Spleen (tissue), 7 donors: ENCODE results near the gene UNC45B.

Experiments
- CTCF ChIP-seq, 11 experiments: fragments of 200-600 bp in 7 of 11; fragments of 450-650 bp in 4 of 11; sonication (generic) in 4 of 11; IDR thresholded peaks in 8 of 11; conservative IDR thresholded peaks in 3 of 11; 1 replicate in 7 of 11; 2 replicates in 4 of 11; pipeline versions ENCODE4 v1.4.0 to v1.8.0; 2016 to 2021; ENCODE audit warnings: antibody characterized with exemption in 11 of 11, inconsistent platforms in 4 of 11, mild to moderate bottlenecking in 1 of 11
- POLR2A ChIP-seq, 3 donors: fragments of 450-650 bp; IDR thresholded peaks; one replicate each; pipeline ENCODE4 v1.5.1; 2017; ENCODE audit warnings: antibody characterized with exemption in 3 of 3, mild to moderate bottlenecking in 1 of 3
- donor health status: DM: no; HTN: no; CAD: no; lungs with moderate emphysema.
- donor health status: DM: no; HTN: no; CAD: no.
- donor health status: DM: no; HTN: no; CAD: no.

GRCh38 chr17:35163886-35164285 lies 16.3 kb downstream of the UNC45B start:
- TF ChIP-seq CTCF (IDR thresholded peaks at IDR 0.05 in 8 of 11, conservative IDR thresholded peaks at IDR 0.05 in 3 of 11), result no peak
- no peak for TF ChIP-seq POLR2A (IDR thresholded peaks at IDR 0.05)
